ENCODE results near the gene CNTNAP5. TPM values are rescaled to one million over a fixed set of nuclear protein-coding genes. Genes with fewer than 3 reads are reported as not detected.

Gene CNTNAP5
- total and polyA plus RNA-seq, 2 of the 4 experiments (the other 2 are of a cell fraction): not detected

DNA sequence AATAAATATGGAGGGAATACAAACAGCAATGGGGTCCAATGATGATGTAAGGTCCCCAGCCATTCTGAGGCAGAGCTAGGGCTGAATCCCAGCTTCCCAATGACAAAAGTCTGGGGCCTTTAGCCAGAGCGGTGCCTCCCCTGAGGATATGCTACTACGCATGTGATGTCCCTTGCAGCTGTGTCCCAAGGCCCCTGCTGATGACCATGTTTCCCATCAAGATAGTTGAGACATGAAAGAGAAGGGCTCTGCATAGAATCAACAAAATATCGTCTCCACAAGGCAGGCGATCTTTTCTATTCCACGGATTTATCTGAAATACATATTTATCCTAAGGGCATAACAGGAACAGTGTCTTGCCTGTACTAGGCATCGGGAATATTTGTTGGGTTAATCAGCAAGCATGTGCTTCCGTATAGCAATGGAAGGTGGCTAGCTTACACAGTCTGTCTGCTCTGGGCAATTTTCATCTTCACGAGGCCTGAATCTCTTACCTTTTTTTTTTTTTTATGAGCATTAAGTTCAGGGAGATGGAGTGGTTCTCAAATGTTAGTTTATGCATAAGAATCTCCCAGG is 284.6 kb downstream of the CNTNAP5 start:
- peaks cover 4% of the 10 kb centered on the region; the same call in 1 of the 2 replicates for H3K9me3 ChIP-seq (ENCODE audit: control insufficient read depth, insufficient read depth, low read length)
- H4K5ac ChIP-seq (ENCODE audit: low read depth, low read length): no peak overlapping the region
- no peak overlapping the region for H3K9ac ChIP-seq (ENCODE audit: low read depth, low read length)
- POLR2A ChIA-PET (ENCODE audit: unreplicated experiment): no interaction called here
- DNase-seq (no peak), ATAC-seq (ENCODE audit: low read depth) (no peak)
- H3K27me3 ChIP-seq (ENCODE audit: control insufficient read depth, insufficient read depth, low read length): no peaks in the 10 kb centered on the region
- TF ChIP-seq NFE2L2 (IDR thresholded peaks at IDR 0.05; ENCODE audit: low read depth, low read length): no peak
- no peak for TF ChIP-seq RFX5 (IDR thresholded peaks at IDR 0.05; ENCODE audit: low read depth, low read length)
- no peak for TF ChIP-seq BHLHE40 (IDR thresholded peaks at IDR 0.05; ENCODE audit: low read depth, low read length)
- no peak for TF ChIP-seq MAZ (IDR thresholded peaks at IDR 0.05; ENCODE audit: borderline replicate concordance, low read depth, low read length)
- TF ChIP-seq SMC3 (IDR thresholded peaks at IDR 0.05; ENCODE audit: low read depth, low read length): no peak
- TF ChIP-seq CEBPB (IDR thresholded peaks at IDR 0.05; ENCODE audit: low read depth, low read length): no peak
- TF ChIP-seq, protein P1, sequence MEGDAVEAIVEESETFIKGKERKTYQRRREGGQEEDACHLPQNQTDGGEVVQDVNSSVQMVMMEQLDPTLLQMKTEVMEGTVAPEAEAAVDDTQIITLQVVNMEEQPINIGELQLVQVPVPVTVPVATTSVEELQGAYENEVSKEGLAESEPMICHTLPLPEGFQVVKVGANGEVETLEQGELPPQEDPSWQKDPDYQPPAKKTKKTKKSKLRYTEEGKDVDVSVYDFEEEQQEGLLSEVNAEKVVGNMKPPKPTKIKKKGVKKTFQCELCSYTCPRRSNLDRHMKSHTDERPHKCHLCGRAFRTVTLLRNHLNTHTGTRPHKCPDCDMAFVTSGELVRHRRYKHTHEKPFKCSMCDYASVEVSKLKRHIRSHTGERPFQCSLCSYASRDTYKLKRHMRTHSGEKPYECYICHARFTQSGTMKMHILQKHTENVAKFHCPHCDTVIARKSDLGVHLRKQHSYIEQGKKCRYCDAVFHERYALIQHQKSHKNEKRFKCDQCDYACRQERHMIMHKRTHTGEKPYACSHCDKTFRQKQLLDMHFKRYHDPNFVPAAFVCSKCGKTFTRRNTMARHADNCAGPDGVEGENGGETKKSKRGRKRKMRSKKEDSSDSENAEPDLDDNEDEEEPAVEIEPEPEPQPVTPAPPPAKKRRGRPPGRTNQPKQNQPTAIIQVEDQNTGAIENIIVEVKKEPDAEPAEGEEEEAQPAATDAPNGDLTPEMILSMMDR (conservative IDR thresholded peaks at IDR 0.05; ENCODE audit: low read depth, low read length): no peak
- TF ChIP-seq RAD21 (IDR thresholded peaks at IDR 0.05; ENCODE audit: low read length): no peak
- no peak for TF ChIP-seq MXI1 (IDR thresholded peaks at IDR 0.05; ENCODE audit: borderline replicate concordance, low read depth, low read length)
- no peak for TF ChIP-seq POLR2A (IDR thresholded peaks at IDR 0.05; ENCODE audit: low read depth, low read length)
- TF ChIP-seq MAFK (IDR thresholded peaks at IDR 0.05; ENCODE audit: low read depth, low read length): no peak
- TF ChIP-seq RCOR1 (IDR thresholded peaks at IDR 0.05; ENCODE audit: insufficient replicate concordance, low read length): no peak
- TF ChIP-seq, protein P2, sequence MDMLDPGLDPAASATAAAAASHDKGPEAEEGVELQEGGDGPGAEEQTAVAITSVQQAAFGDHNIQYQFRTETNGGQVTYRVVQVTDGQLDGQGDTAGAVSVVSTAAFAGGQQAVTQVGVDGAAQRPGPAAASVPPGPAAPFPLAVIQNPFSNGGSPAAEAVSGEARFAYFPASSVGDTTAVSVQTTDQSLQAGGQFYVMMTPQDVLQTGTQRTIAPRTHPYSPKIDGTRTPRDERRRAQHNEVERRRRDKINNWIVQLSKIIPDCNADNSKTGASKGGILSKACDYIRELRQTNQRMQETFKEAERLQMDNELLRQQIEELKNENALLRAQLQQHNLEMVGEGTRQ (IDR thresholded peaks at IDR 0.05; ENCODE audit: low read depth, low read length): no peak
- no TSS peak for BruUV-seq (replicated peaks)
- H3K36me3 ChIP-seq (ENCODE audit: control insufficient read depth, insufficient read depth, low read length): no peaks in the 10 kb centered on the region
- no peak overlapping the region for H2BK20ac ChIP-seq (ENCODE audit: low read depth, low read length)
- H2BK15ac ChIP-seq (ENCODE audit: low read depth, low read length): no peak overlapping the region
- no peaks in the 10 kb centered on the region for H3K79me1 ChIP-seq (ENCODE audit: low read depth in 1 of 2, low read length in 2 of 2)
- no peak overlapping the region for H3K4me2 ChIP-seq (ENCODE audit: low read depth, low read length)
- H3K4me1 ChIP-seq (ENCODE audit: control insufficient read depth, insufficient read depth, low read length): no peaks in the 10 kb centered on the region
- no peak overlapping the region for H3K56ac ChIP-seq (ENCODE audit: extremely low read depth, insufficient read depth, low read length)
- H4K91ac ChIP-seq (ENCODE audit: insufficient read depth, low read depth, low read length): no peak overlapping the region
- no peak overlapping the region for H2AFZ ChIP-seq (replicated peaks; ENCODE audit: low read length, poor library complexity)
- no peak overlapping the region for H4K8ac ChIP-seq (ENCODE audit: low read depth in 2 of 2, low read length in 2 of 2)
- H3K4me3 ChIP-seq (ENCODE audit: insufficient read depth, low read depth, low read length): no peak overlapping the region
- H3K9me1 ChIP-seq (ENCODE audit: insufficient read depth, low read length): no peaks in the 10 kb centered on the region
- WGBS, 2 experiments (ENCODE audit: extremely low coverage in 2 of 2, insufficient read length in 1 of 2): 50% methylated on average over 2 of the region's 8 CpGs; no CpG with 5 or more reads in 1 of the 2 experiments
- no peak overlapping the region for H2AK5ac ChIP-seq (ENCODE audit: low read depth, low read length)
- no peaks in the 10 kb centered on the region for H4K20me1 ChIP-seq (ENCODE audit: insufficient read depth, low read length)
- no peak overlapping the region for H3K4ac ChIP-seq (ENCODE audit: low read depth, low read length)
- dilution Hi-C loops (cut with HindIII; ENCODE audit: low sequenced_read_pairs, unreplicated experiment): no loop called here
- in situ Hi-C loops (cut with MboI; ENCODE audit: low sequenced_read_pairs): no loop called here
- H2BK120ac ChIP-seq (ENCODE audit: low read depth, low read length): no peak overlapping the region
- no peak overlapping the region for H3K23ac ChIP-seq (ENCODE audit: low read depth, low read length)
- intact Hi-C loops (cut with micrococcal nuclease): no loop called here
- no peak overlapping the region for H3K18ac ChIP-seq (ENCODE audit: low read depth, low read length)
- no peak overlapping the region for H3K14ac ChIP-seq (replicated peaks; ENCODE audit: low read depth, low read length)
- no peak overlapping the region for H2AK9ac ChIP-seq (replicated peaks; ENCODE audit: low read depth, low read length, poor library complexity)
- H2BK5ac ChIP-seq (ENCODE audit: low read depth, low read length, poor library complexity, severe bottlenecking): no peak overlapping the region
- H3K27ac ChIP-seq (ENCODE audit: insufficient read depth, low read length): no peak overlapping the region
- CTCF ChIA-PET: no interaction called here

Data from IMR-90 (cell line).